ENCODE results near the gene TNFRSF8.

The TNFRSF8 gene

GRCh38 chr1:12132078-12132477 is 69.0 kb downstream of the TNFRSF8 start:
- TF ChIP-seq, protein P1, sequence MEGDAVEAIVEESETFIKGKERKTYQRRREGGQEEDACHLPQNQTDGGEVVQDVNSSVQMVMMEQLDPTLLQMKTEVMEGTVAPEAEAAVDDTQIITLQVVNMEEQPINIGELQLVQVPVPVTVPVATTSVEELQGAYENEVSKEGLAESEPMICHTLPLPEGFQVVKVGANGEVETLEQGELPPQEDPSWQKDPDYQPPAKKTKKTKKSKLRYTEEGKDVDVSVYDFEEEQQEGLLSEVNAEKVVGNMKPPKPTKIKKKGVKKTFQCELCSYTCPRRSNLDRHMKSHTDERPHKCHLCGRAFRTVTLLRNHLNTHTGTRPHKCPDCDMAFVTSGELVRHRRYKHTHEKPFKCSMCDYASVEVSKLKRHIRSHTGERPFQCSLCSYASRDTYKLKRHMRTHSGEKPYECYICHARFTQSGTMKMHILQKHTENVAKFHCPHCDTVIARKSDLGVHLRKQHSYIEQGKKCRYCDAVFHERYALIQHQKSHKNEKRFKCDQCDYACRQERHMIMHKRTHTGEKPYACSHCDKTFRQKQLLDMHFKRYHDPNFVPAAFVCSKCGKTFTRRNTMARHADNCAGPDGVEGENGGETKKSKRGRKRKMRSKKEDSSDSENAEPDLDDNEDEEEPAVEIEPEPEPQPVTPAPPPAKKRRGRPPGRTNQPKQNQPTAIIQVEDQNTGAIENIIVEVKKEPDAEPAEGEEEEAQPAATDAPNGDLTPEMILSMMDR (IDR thresholded peaks at IDR 0.05; ENCODE audit: low read depth, low read length, missing control alignments), result no peak
- in situ Hi-C loops (cut with HindIII; ENCODE audit: low sequenced_read_pairs), result no loop called here
- no peak for DNase-seq (ENCODE audit: low read depth)
- H3K4me3 ChIP-seq (ENCODE audit: low read depth, low read length), result no peak overlapping the region

GRCh38 chr1:12134716-12135115 is 71.6 kb downstream of the TNFRSF8 start:
- no peak overlapping the region for H3K4me3 ChIP-seq (ENCODE audit: low read depth, low read length)
- in situ Hi-C loops (cut with HindIII; ENCODE audit: low sequenced_read_pairs), result no loop called here
- DNase-seq (ENCODE audit: low read depth), result no peak
- TF ChIP-seq, protein P1 (IDR thresholded peaks at IDR 0.05; ENCODE audit: low read depth, low read length, missing control alignments), result no peak

DNA sequence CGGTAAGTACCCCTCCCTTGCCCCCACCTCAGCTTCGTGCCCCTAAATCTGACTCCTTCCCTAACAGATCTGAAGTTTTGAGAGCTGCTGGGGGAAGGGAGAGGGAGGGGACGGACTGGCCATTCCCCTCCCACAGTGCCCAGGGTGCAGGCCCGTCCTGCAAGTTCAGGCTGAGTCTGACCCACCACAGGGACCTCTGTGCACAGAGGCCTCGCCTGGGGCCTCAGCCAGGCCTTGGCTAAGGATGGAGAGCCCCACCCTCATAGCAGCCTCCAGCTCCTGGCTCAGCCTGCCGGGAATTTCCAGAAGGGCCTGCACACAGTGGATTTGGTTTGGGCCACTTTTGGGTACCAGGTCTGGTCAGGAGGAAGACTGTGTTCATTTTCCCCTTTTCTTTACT is 72.5 kb downstream of the TNFRSF8 start:
- in situ Hi-C loops (cut with HindIII; ENCODE audit: low sequenced_read_pairs), result no loop called here
- TF ChIP-seq, protein P1 (IDR thresholded peaks at IDR 0.05; ENCODE audit: low read depth, low read length, missing control alignments), result no peak
- DNase-seq (ENCODE audit: low read depth), result no peak
- no peak overlapping the region for H3K4me3 ChIP-seq (ENCODE audit: low read depth, low read length)

DNA sequence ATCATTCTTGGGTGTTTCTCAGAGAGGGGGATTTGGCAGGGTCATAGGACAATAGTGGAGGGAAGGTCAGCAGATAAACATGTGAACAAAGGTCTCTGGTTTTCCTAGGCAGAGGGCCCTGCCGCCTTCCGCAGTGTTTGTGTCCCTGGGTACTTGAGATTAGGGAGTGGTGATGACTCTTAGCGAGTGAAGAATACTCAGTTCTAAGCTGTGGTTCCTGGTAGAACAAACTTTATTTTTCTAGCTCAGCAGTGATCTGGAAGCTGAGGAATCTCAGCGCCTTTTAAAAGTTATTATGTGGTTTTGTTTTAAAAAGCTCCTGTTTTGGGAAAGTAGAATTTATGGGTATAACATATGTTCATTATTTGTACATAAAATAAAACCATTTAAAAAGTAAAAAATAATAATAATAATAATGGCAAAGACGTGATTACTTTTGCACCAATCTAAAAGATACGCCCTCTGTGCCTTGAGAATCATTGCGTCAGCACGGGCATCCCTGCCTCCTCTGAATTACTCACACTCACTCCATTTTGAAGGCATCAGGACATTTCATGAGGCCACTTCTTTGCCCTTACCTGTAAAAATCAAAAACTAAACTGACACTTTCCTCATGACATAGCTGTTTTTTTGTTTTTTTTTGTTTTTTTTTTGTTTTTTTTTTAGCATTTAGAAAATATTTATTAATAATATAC is 74.0 kb downstream of the TNFRSF8 start:
- TF ChIP-seq, protein P1 (IDR thresholded peaks at IDR 0.05; ENCODE audit: low read depth, low read length, missing control alignments), result no peak
- no peak for DNase-seq (ENCODE audit: low read depth)
- in situ Hi-C loops (cut with HindIII; ENCODE audit: low sequenced_read_pairs), result no loop called here
- H3K4me3 ChIP-seq (ENCODE audit: low read depth, low read length), result no peak overlapping the region

DNA sequence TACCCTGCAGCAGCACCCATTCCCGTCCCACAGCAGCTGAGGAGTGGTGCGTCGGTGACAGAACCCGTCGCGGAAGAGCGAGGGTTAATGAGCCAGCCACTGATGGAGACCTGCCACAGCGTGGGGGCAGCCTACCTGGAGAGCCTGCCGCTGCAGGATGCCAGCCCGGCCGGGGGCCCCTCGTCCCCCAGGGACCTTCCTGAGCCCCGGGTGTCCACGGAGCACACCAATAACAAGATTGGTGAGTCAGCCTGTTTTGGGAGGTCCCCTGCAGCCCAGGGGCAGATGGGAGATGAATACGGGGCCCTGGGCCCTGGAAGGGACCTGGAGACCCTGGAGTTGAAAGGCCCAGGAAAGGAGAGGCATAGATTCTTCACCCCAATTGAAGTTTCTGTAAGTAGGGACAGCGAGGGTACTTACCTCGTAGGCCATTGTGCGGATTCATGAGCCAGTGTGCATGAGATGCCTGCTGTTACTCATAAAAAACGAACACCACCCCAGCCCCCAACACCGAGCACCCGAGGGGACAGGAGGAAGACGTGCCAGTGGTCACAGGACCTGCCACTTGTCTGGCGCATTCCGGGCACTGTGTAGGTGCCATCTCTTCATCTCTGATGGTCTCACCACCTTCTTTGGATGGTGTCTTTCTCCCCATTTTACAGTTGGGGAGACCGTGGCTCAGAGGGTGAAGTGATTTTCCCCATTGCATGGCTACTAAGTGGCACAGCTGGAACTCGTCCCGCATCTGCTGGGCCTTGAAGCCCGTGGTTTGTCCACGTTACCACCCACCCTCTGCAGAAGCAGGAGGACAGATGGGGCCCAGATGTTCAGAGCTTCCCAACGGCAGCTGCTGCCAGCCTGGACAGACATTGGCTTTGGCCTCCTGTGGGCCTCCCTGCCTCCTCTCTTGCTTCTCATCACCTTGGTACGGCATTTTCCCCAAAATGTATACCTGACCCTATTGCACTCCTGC is 75.4 kb downstream of the TNFRSF8 start:
- in situ Hi-C loops (cut with HindIII; ENCODE audit: low sequenced_read_pairs), result no loop called here
- DNase-seq (ENCODE audit: low read depth), result no peak
- TF ChIP-seq, protein P1 (IDR thresholded peaks at IDR 0.05; ENCODE audit: low read depth, low read length, missing control alignments), result no peak
- no peak overlapping the region for H3K4me3 ChIP-seq (ENCODE audit: low read depth, low read length)

- in situ Hi-C loops (cut with HindIII; ENCODE audit: low sequenced_read_pairs), result no loop called here
- TF ChIP-seq, protein P1 (IDR thresholded peaks at IDR 0.05; ENCODE audit: low read depth, low read length, missing control alignments), result no peak
- H3K4me3 ChIP-seq (ENCODE audit: low read depth, low read length), result no peak overlapping the region
- no peak for DNase-seq (ENCODE audit: low read depth)
Observed at GRCh38 chr1:12140016-12140415, 76.9 kb downstream of the TNFRSF8 start.
